CD4-positive, CD25-positive, alpha-beta regulatory T cell (primary cell): ENCODE data around the gene GRK3. TPM values are rescaled to one million over a fixed set of nuclear protein-coding genes. Genes with fewer than 3 reads are reported as not detected.

Experiments
- ATAC-seq, 2 donors: fragments of 150-1000 bp; cut with Tn5 transposase; one replicate each; pipeline ENCODE4 v1.10.0; 2021; ENCODE audit warnings: low read depth in 2 of 2, moderate number of reproducible peaks in 2 of 2, moderate library complexity in 1 of 2
- DNase-seq, 3 donors: peaks; one replicate each; pipeline versions ENCODE4 v3.0.0 to v3.0.0-alpha.2; 2012 to 2022; ENCODE audit warnings: mixed read lengths in 1 of 3
- H3K27ac ChIP-seq: one replicate; pipeline ENCODE4 v1.7.0; 2013; ENCODE audit warnings: mild to moderate bottlenecking, low read length; ENCODE audit not compliant: insufficient read depth, poor library complexity, severe bottlenecking
- H3K27me3 ChIP-seq: one replicate; pipeline ENCODE4 v1.7.0; 2013; ENCODE audit warnings: low read length; ENCODE audit not compliant: control insufficient read depth, insufficient read depth
- H3K36me3 ChIP-seq: one replicate; pipeline ENCODE4 v1.7.0; 2013; ENCODE audit warnings: mild to moderate bottlenecking, low read length, moderate library complexity; ENCODE audit not compliant: control insufficient read depth, insufficient read depth
- H3K4me1 ChIP-seq: 2 replicates; pipeline ENCODE4 v1.7.0; 2013; ENCODE audit warnings: mild to moderate bottlenecking, low read length; ENCODE audit not compliant: insufficient read depth, control insufficient read depth, poor library complexity, severe bottlenecking
- H3K4me3 ChIP-seq: one replicate; pipeline ENCODE4 v1.7.0; 2013; ENCODE audit warnings: low read depth, mild to moderate bottlenecking, low read length, moderate library complexity
- H3K9me3 ChIP-seq, 2 experiments: 1 replicate in 1 of 2; 2 replicates in 1 of 2; pipeline ENCODE4 v1.7.0; 2013; ENCODE audit warnings: low read length in 2 of 2, mild to moderate bottlenecking in 1 of 2, moderate library complexity in 1 of 2; ENCODE audit not compliant: control insufficient read depth in 2 of 2
- H3K27ac Mint-ChIP-seq, 3 donors: one replicate each; pipeline ENCODE4 v1.8.0; 2020 to 2022; ENCODE audit warnings: mild to moderate bottlenecking in 3 of 3, mixed read lengths in 3 of 3, moderate library complexity in 2 of 3
- H3K27me3 Mint-ChIP-seq: one replicate; pipeline ENCODE4 v1.8.0; 2022; ENCODE audit warnings: mild to moderate bottlenecking, mixed read lengths
- H3K36me3 Mint-ChIP-seq: one replicate; pipeline ENCODE4 v1.8.0; 2020; ENCODE audit warnings: mixed read lengths
- H3K4me1 Mint-ChIP-seq, 4 donors: one replicate each; pipeline ENCODE4 v1.8.0; 2020 to 2022; ENCODE audit warnings: mixed read lengths in 4 of 4, mild to moderate bottlenecking in 1 of 4
- H3K4me3 Mint-ChIP-seq, 4 donors: one replicate each; pipeline ENCODE4 v1.8.0; 2020 to 2022; ENCODE audit warnings: mild to moderate bottlenecking in 4 of 4, mixed read lengths in 4 of 4, moderate library complexity in 3 of 4
- H3K9me3 Mint-ChIP-seq, 7 donors: one replicate each; pipeline ENCODE4 v1.8.0; 2020 to 2022; ENCODE audit warnings: mixed read lengths in 7 of 7, mild to moderate bottlenecking in 3 of 7, moderate library complexity in 2 of 7
- polyA plus RNA-seq, 4 donors: library from polyadenylated mRNA; unstranded; fragments of 300-500 nt; fragmentation: Illumina TruSeq; gene quantifications; one replicate each; pipeline ENCODE4 v1.2.3, GENCODE V29; 2021
- total RNA-seq: library from RNA; stranded (reverse); gene quantifications from one replicate; pipeline ENCODE4 v1.2.3, GENCODE V29; 2022

Gene GRK3
- total and polyA plus RNA-seq, 5 donors from 2014 or later, result 0.51 to 3.5 (median 1.1) TPM

DNA sequence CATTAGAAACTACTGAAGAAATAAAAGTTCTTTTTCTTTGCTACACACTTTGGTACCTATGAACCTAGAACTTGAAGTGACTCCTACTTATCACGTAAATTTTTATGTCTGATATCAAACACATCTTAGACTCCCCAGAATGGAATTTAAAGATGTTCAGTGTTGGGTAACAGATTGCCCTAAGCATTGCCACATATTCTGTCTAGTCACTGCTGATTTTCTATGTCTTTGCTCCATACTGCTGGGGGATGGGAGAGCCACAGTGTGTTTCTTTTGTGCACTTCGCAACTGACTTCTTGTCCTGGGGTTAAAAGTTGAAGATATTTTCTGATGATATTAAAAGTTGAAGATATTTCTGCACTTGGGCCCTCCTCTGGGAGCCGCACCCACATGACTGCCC lies 158.2 kb downstream of the GRK3 start:
- no peak for ATAC-seq
- H3K4me3 Mint-ChIP-seq, result no peak overlapping the region

GRCh38 chr22:25726241-25726640 lies 161.8 kb downstream of the GRK3 start:
- H3K27ac Mint-ChIP-seq, result no peak overlapping the region
- ATAC-seq (no peak), DNase-seq (no peak)
- no peaks in the 10 kb centered on the region for H3K27me3 ChIP-seq
- H3K36me3 Mint-ChIP-seq, result no peaks in the 10 kb centered on the region
- H3K27me3 Mint-ChIP-seq, result no peaks in the 10 kb centered on the region
- H3K36me3 ChIP-seq, result no peaks in the 10 kb centered on the region
- H3K4me1 Mint-ChIP-seq, result no peaks in the 10 kb centered on the region
- no peak overlapping the region for H3K27ac ChIP-seq
- H3K4me1 ChIP-seq, result no peaks in the 10 kb centered on the region
- H3K9me3 Mint-ChIP-seq, result no peaks in the 10 kb centered on the region
- no peak overlapping the region for H3K4me3 ChIP-seq
- no peaks in the 10 kb centered on the region for H3K9me3 ChIP-seq
- H3K4me3 Mint-ChIP-seq, result no peak overlapping the region

More for the DNA sequence above, 158.2 kb downstream of the GRK3 start:
- H3K4me1 ChIP-seq, result no peaks in the 10 kb centered on the region
- no peak for DNase-seq
- H3K9me3 Mint-ChIP-seq, result no peaks in the 10 kb centered on the region
- H3K4me3 ChIP-seq, result no peak overlapping the region
- H3K27me3 Mint-ChIP-seq, result no peaks in the 10 kb centered on the region
- H3K27ac Mint-ChIP-seq, result no peak overlapping the region
- H3K4me1 Mint-ChIP-seq, result no peaks in the 10 kb centered on the region
- H3K36me3 Mint-ChIP-seq, result peaks cover 4% of the 10 kb centered on the region
- H3K27ac ChIP-seq, result no peak overlapping the region
- H3K36me3 ChIP-seq, result no peaks in the 10 kb centered on the region
- H3K27me3 ChIP-seq, result no peaks in the 10 kb centered on the region
- no peaks in the 10 kb centered on the region for H3K9me3 ChIP-seq

DNA sequence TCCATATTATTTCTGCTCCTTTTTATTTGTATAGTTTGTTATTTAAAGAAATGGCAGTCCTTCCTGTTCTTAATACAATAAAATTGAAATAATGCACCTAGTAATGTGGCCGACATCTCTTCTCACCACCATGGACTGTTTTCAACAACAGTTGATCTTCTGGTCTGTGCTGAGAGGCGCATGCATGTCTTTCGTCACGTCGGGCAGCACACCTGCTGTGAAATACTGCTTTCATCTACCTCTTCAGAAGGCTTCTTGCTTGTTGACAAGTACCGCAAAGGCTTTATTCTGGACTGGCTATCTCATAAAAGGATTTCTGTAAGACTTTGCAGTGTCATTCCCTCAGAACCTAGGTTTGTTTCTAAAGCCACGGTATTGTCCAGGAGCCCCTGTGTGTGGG lies 163.6 kb downstream of the GRK3 start:
- DNase-seq (no peak), ATAC-seq (no peak)
- Mint-ChIP-seq H3K9me3 (no peaks in the 10 kb centered on the region), H3K36me3 (no peaks in the 10 kb centered on the region), H3K4me1 (no peaks in the 10 kb centered on the region), H3K27ac (peak overlapping the region in 1 of 3 donors; percentile 43), H3K27me3 (no peaks in the 10 kb centered on the region), H3K4me3 (no peak overlapping the region)
- Histone ChIP-seq H3K36me3 (no peaks in the 10 kb centered on the region), H3K27me3 (no peaks in the 10 kb centered on the region), H3K27ac (no peak overlapping the region), H3K4me1 (no peaks in the 10 kb centered on the region), H3K9me3 (no peaks in the 10 kb centered on the region), H3K4me3 (no peak overlapping the region)

- Mint-ChIP-seq H3K27ac (no peak overlapping the region), H3K4me3 (no peak overlapping the region), H3K27me3 (no peaks in the 10 kb centered on the region), H3K4me1 (no peaks in the 10 kb centered on the region), H3K9me3 (no peaks in the 10 kb centered on the region), H3K36me3 (no peaks in the 10 kb centered on the region)
- no peak overlapping the region for H3K27ac ChIP-seq
- ATAC-seq (no peak), DNase-seq (no peak)
- H3K4me3 ChIP-seq, result no peak overlapping the region
- H3K9me3 ChIP-seq, result no peaks in the 10 kb centered on the region
- no peaks in the 10 kb centered on the region for H3K4me1 ChIP-seq
- H3K36me3 ChIP-seq, result no peaks in the 10 kb centered on the region
- H3K27me3 ChIP-seq, result no peaks in the 10 kb centered on the region
Measured at GRCh38 chr22:25729016-25729995, 164.8 kb downstream of the GRK3 start.

DNA sequence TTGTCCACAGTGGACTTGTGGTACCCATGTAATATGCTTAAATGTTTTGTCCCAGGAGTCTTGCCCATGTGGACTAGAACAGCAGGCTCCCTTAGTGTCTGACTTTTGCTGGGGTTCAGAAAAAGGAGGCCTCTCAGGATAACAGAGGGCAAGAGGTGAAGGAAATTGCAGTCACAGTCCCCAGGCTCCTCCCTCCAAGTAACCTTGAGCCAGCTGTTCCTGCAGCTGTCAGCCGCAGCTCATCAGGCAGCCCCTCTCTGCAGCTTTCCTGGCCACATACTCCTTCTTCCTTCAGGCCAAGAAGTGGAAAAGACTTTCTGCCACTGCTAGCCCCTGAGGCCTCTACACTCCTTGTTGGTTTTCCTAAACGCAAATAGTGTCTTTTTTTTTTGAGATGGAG lies 171.2 kb downstream of the GRK3 start:
- H3K36me3 Mint-ChIP-seq, result no peaks in the 10 kb centered on the region
- Histone ChIP-seq H3K9me3 (no peaks in the 10 kb centered on the region), H3K27ac (no peak overlapping the region), H3K4me1 (peaks cover 8% of the 10 kb centered on the region), H3K27me3 (no peaks in the 10 kb centered on the region), H3K4me3 (no peak overlapping the region), H3K36me3 (no peaks in the 10 kb centered on the region)
- H3K9me3 Mint-ChIP-seq, result no peaks in the 10 kb centered on the region
- H3K4me1 Mint-ChIP-seq, result peaks cover 10 to 19% (median 14%) of the 10 kb centered on the region in 4 donors
- H3K4me3 Mint-ChIP-seq, result no peak overlapping the region
- H3K27me3 Mint-ChIP-seq, result peaks cover 6% of the 10 kb centered on the region
- peak in 1 of 3 donors; percentile 51 for DNase-seq
- peak overlapping the region in 1 of 3 donors; percentile 53 for H3K27ac Mint-ChIP-seq
- no peak for ATAC-seq

DNA sequence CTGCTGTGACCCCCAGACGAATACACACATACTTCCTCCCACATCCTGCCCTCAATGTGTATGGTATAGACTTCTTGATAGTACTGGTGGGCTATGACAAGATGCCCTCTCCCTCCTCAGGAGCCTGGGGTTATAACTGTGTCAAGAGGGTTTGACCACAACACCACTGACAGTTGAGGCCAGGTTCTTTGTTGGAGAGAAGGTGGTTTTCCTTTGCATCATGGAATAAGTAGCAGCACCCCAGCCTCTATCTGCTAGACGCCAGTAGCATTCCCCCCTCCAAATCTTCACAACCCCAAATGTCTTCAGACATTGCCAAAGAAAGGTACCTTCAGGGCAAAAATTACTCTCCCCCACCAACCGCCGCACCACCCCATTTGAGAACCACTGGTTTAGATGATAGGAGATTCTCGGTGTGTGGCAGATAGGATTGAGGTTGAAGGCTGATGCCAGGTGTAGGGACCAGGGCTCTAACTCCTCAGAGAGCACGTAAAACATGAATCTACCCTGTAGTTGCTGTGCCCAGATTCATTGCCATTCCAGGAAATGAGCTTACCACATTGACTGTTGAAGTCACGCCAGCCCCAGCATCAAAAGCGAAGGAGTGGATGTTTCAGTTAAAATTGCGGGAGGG lies 172.0 kb downstream of the GRK3 start:
- H3K4me3 Mint-ChIP-seq, result peak overlapping the region; percentile 29 to 78 (median 74)
- H3K36me3 ChIP-seq, result no peaks in the 10 kb centered on the region
- H3K4me1 Mint-ChIP-seq, result peaks cover 10 to 19% (median 14%) of the 10 kb centered on the region in 4 donors

GRCh38 chr22:25739659-25740344 lies 175.3 kb downstream of the GRK3 start:
- Mint-ChIP-seq H3K4me1 (peaks cover 10 to 19% (median 15%) of the 10 kb centered on the region in 4 donors), H3K36me3 (no peaks in the 10 kb centered on the region), H3K27me3 (peaks cover 6% of the 10 kb centered on the region), H3K9me3 (no peaks in the 10 kb centered on the region), H3K27ac (no peak overlapping the region), H3K4me3 (no peak overlapping the region)
- H3K4me3 ChIP-seq, result no peak overlapping the region
- no peaks in the 10 kb centered on the region for H3K9me3 ChIP-seq
- H3K27me3 ChIP-seq, result no peaks in the 10 kb centered on the region
- H3K27ac ChIP-seq, result no peak overlapping the region
- DNase-seq (no peak), ATAC-seq (no peak)
- peaks cover 8% of the 10 kb centered on the region for H3K4me1 ChIP-seq
- H3K36me3 ChIP-seq, result no peaks in the 10 kb centered on the region

More for the DNA sequence above, 172.0 kb downstream of the GRK3 start:
- Mint-ChIP-seq H3K27me3 (peaks cover 6% of the 10 kb centered on the region), H3K36me3 (no peaks in the 10 kb centered on the region), H3K9me3 (no peaks in the 10 kb centered on the region), H3K27ac (peak overlapping the region; percentile 53 to 96 (median 89))
- H3K4me1 ChIP-seq, result peaks cover 8% of the 10 kb centered on the region
- H3K27me3 ChIP-seq, result no peaks in the 10 kb centered on the region
- H3K27ac ChIP-seq, result no peak overlapping the region
- peak in 2 of 3 donors; percentile 31 to 97 for DNase-seq
- peak; percentile 78 to 82 for ATAC-seq
- peak overlapping the region; percentile 67 for H3K4me3 ChIP-seq
- no peaks in the 10 kb centered on the region for H3K9me3 ChIP-seq
